MCF 10A (cell line): ENCODE results near the gene NPDC1. TPM values are rescaled to one million over a fixed set of nuclear protein-coding genes. Genes with fewer than 3 reads are reported as not detected.

Source experiments
- BruUV-seq: library from RNA; stranded (reverse); fragments of 400-500 nt; replicated peaks from 2 replicates; lab custom pipeline; 2021; lab: Mats Ljungman, UMichigan
- CTCF ChIA-PET: fragments of 300-600 bp; sonication (Branson Sonifier 250); formaldehyde crosslinking; extraction: SDS; loops from one replicate; lab custom pipeline; 2021; ENCODE audit warnings: antibody characterized with exemption, inconsistent platforms; lab: Yijun Ruan, JAX
- POLR2A ChIA-PET: fragments of 300-600, 350-650 bp; sonication (Branson Sonifier 250); formaldehyde crosslinking; extraction: SDS; loops from one replicate; lab custom pipeline; 2020; ENCODE audit warnings: antibody characterized with exemption, inconsistent platforms; lab: Yijun Ruan, JAX
- DNase-seq: peaks from one replicate; pipeline ENCODE4 v3.0.0-alpha.2; 2018; ENCODE audit not compliant: unreplicated experiment
- H3K27ac Mint-ChIP-seq: one replicate; pipeline ENCODE4 v1.8.0; 2022; ENCODE audit warnings: mild to moderate bottlenecking, low read depth, mixed read lengths; ENCODE audit not compliant: unreplicated experiment
- H3K27me3 Mint-ChIP-seq: one replicate; pipeline ENCODE4 v1.8.0; 2022; ENCODE audit warnings: mixed read lengths; ENCODE audit not compliant: insufficient read depth, unreplicated experiment
- H3K36me3 Mint-ChIP-seq: one replicate; pipeline ENCODE4 v1.8.0; 2022; ENCODE audit warnings: mild to moderate bottlenecking, moderate library complexity, mixed read lengths; ENCODE audit not compliant: insufficient read depth, unreplicated experiment
- H3K4me1 Mint-ChIP-seq: one replicate; pipeline ENCODE4 v1.8.0; 2022; ENCODE audit warnings: mixed read lengths; ENCODE audit not compliant: insufficient read depth, unreplicated experiment
- H3K4me3 Mint-ChIP-seq: one replicate; pipeline ENCODE4 v1.8.0; 2022; ENCODE audit warnings: mild to moderate bottlenecking, moderate library complexity, mixed read lengths; ENCODE audit not compliant: unreplicated experiment
- H3K9me3 Mint-ChIP-seq: one replicate; pipeline ENCODE4 v1.8.0; 2022; ENCODE audit warnings: mixed read lengths; ENCODE audit not compliant: unreplicated experiment
- CTCF ChIP-seq: fragments of 200-600 bp; IDR thresholded peaks from one replicate; pipeline ENCODE4 v1.8.0; 2022; ENCODE audit warnings: antibody characterized with exemption, mild to moderate bottlenecking; ENCODE audit not compliant: unreplicated experiment
- intact Hi-C: fragments of 100-400 bp; cut with micrococcal nuclease; formaldehyde crosslinking; loops from 2 replicates; pipeline ENCODE4 v1.14.1; 2022
- total RNA-seq: library from RNA; stranded (reverse); gene quantifications from 2 replicates; pipeline ENCODE4 v1.2.3, GENCODE V29; 2022

NPDC1 gene
- total RNA-seq, 1 experiment from 2014 or later, result 161 TPM

GRCh38 chr9:137019891-137020683, 25.9 kb downstream of the NPDC1 start:
- Mint-ChIP-seq H3K36me3 (peaks cover 10% of the 10 kb centered on the region), H3K27ac (no peak overlapping the region), H3K9me3 (no peaks in the 10 kb centered on the region), H3K27me3 (no peaks in the 10 kb centered on the region), H3K4me1 (no peaks in the 10 kb centered on the region), H3K4me3 (no peak overlapping the region)
- no peak for TF ChIP-seq CTCF
- intact Hi-C loops, result no loop called here
- BruUV-seq, result no TSS peak
- DNase-seq, result no peak
- CTCF ChIA-PET, result interaction anchor here (0.6 to 3.0 kb wide), 4 partner anchors 8 to 27 kb away, joined by 3 to 14 read pairs (median 4); partner anchors contain the start of gene ABCA2
- POLR2A ChIA-PET, result interaction anchor here (0.6 kb wide), 1 partner anchor 52 kb away, joined by 4 read pairs; no protein-coding TSS in a partner anchor

DNA sequence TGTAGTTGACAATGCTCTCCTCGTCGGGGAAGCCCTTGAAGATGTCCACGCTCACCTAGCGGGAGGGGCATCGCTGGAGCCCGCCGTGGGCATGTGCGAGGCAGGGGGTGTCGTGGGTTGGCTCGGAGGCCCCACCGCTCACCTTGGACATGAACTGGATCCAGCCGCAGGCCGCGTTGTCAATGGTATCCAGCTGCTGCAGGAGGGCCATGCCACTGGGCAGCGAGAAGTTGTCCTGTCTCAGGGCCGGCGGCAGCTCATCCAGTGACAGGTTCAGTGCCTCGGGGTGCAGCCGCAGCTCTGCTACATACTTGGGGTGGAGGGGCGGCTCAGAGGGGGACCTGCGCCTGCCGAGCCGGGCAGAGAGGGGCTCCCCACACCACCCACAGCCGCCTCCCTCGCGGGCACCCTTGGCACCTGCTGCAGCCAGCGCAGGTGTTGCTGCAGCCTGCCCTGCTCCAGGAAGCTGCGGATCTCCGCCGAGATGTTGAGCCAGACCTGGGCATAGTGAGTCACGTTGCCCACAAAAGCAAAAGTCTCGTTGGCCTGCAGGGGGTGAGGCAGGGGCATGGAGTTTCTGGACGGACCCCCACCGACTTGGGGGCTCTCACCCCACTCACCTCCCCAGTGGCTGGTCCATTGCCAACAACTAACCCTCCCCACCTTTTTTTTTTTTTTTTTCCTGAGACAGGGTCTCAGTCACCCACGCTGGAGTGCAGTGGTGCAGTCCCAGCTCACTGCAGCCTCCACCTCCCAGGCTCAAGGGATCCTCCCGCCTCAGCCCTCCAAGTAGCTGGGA, 27.0 kb downstream of the NPDC1 start:
- intact Hi-C loops, result no loop called here
- H3K4me1 Mint-ChIP-seq, result no peaks in the 10 kb centered on the region
- no peak overlapping the region for H3K4me3 Mint-ChIP-seq
- no peaks in the 10 kb centered on the region for H3K9me3 Mint-ChIP-seq
- DNase-seq, result no peak
- peaks cover 13% of the 10 kb centered on the region for H3K36me3 Mint-ChIP-seq
- no peak overlapping the region for H3K27ac Mint-ChIP-seq
- no peak for TF ChIP-seq CTCF
- POLR2A ChIA-PET, result interaction anchor here (0.6 kb wide), 1 partner anchor 53 kb away, joined by 4 read pairs; no protein-coding TSS in a partner anchor
- CTCF ChIA-PET, result interaction anchor here (3.0 kb wide), 1 partner anchor 9 kb away, joined by 14 read pairs; the partner anchor contains the start of gene ABCA2
- no peaks in the 10 kb centered on the region for H3K27me3 Mint-ChIP-seq
- BruUV-seq, result no TSS peak

DNA sequence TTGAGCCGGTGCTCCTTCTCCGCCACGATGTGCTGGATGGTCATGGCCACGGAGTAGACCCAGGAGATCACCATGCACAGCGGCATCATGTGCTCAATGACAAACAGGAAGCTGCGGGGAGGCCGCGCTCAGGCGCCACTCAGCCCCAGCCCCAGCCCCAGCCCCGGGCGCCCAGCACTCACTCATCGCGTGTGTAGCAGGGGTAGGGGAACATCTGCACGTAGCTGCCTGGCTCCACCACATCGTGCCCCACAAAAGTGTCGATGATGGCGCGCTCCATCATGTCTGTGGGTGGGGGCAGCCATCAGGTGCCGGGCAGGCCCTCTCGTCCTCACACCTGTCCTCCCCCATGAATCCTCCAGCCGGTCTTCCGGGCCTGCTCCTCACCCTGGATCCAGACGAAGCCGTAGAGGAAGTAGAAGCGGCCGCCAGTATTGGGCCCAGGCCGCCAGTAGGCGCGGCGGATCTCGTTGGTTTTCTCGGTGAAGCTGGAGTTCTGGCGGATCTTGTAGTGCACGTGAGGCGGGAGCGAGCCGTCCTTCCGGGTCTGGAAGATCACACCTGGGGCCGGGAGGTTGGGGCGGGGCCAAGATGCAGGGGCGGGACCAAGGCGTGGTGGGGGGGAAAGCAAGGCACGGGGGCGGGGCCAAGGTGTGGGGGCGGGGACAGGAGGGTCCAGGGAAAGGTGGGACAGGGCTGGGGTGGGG, 28.0 kb downstream of the NPDC1 start:
- Mint-ChIP-seq H3K36me3 (peaks cover 13% of the 10 kb centered on the region), H3K27me3 (no peaks in the 10 kb centered on the region), H3K4me3 (no peak overlapping the region), H3K9me3 (no peaks in the 10 kb centered on the region), H3K27ac (no peak overlapping the region), H3K4me1 (no peaks in the 10 kb centered on the region)
- BruUV-seq, result no TSS peak
- no peak for TF ChIP-seq CTCF
- CTCF ChIA-PET, result interaction anchor here (3.0 kb wide), 1 partner anchor 10 kb away, joined by 14 read pairs; the partner anchor contains the start of gene ABCA2
- POLR2A ChIA-PET, result no interaction called here
- intact Hi-C loops, result no loop called here
- no peak for DNase-seq
